Chondrocyte (in vitro differentiated cells): ENCODE measurements around the gene ZNF280A. TPM values are rescaled to one million over a fixed set of nuclear protein-coding genes. Genes with fewer than 3 reads are reported as not detected.

Experiments used
- DNase-seq: peaks from one replicate; pipeline ENCODE4 v3.0.0; 2021; ENCODE audit warnings: mixed read lengths, low spot score
- H3K27ac Mint-ChIP-seq: one replicate; pipeline ENCODE4 v1.8.0; 2021; ENCODE audit warnings: mild to moderate bottlenecking, moderate library complexity, mixed read lengths; ENCODE audit not compliant: unreplicated experiment
- H3K27me3 Mint-ChIP-seq: 2 replicates; pipeline ENCODE4 v1.8.0; 2021; ENCODE audit warnings: low read depth, mixed read lengths
- H3K36me3 Mint-ChIP-seq: 2 replicates; pipeline ENCODE4 v1.8.0; 2021; ENCODE audit warnings: low read depth, mixed read lengths
- H3K4me1 Mint-ChIP-seq: 2 replicates; pipeline ENCODE4 v1.8.0; 2021; ENCODE audit warnings: low read depth, mild to moderate bottlenecking, mixed read lengths
- H3K4me3 Mint-ChIP-seq: one replicate; pipeline ENCODE4 v1.8.0; 2021; ENCODE audit warnings: mild to moderate bottlenecking, moderate library complexity, mixed read lengths; ENCODE audit not compliant: unreplicated experiment
- H3K9me3 Mint-ChIP-seq: 2 replicates; pipeline ENCODE4 v1.8.0; 2021; ENCODE audit warnings: low read depth, mixed read lengths
- total RNA-seq: library from RNA; stranded (reverse); gene quantifications from 3 replicates; pipeline ENCODE4 v1.2.1, GENCODE V29; 2021
- TF ChIP-seq, protein P1 (sequence below): fragments of 200-600 bp; sonication (generic); IDR thresholded peaks from 2 replicates; pipeline ENCODE4 v1.5.0; 2021; ENCODE audit warnings: antibody characterized with exemption, mild to moderate bottlenecking, moderate library complexity

ZNF280A gene
- total RNA-seq, 1 donor from 2014 or later, result not detected

- DNase-seq, result no peak
- H3K27me3 Mint-ChIP-seq, result peaks cover 20% of the 10 kb centered on the region
- H3K4me3 Mint-ChIP-seq, result no peak overlapping the region
- H3K27ac Mint-ChIP-seq, result no peak overlapping the region
- no peaks in the 10 kb centered on the region for H3K4me1 Mint-ChIP-seq
- no peaks in the 10 kb centered on the region for H3K9me3 Mint-ChIP-seq
- H3K36me3 Mint-ChIP-seq, result no peaks in the 10 kb centered on the region
- TF ChIP-seq, protein P1, sequence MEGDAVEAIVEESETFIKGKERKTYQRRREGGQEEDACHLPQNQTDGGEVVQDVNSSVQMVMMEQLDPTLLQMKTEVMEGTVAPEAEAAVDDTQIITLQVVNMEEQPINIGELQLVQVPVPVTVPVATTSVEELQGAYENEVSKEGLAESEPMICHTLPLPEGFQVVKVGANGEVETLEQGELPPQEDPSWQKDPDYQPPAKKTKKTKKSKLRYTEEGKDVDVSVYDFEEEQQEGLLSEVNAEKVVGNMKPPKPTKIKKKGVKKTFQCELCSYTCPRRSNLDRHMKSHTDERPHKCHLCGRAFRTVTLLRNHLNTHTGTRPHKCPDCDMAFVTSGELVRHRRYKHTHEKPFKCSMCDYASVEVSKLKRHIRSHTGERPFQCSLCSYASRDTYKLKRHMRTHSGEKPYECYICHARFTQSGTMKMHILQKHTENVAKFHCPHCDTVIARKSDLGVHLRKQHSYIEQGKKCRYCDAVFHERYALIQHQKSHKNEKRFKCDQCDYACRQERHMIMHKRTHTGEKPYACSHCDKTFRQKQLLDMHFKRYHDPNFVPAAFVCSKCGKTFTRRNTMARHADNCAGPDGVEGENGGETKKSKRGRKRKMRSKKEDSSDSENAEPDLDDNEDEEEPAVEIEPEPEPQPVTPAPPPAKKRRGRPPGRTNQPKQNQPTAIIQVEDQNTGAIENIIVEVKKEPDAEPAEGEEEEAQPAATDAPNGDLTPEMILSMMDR, result no peak
These were observed 8.7 kb upstream of the ZNF280A start for GRCh38 chr22:22528780-22529179.

DNA sequence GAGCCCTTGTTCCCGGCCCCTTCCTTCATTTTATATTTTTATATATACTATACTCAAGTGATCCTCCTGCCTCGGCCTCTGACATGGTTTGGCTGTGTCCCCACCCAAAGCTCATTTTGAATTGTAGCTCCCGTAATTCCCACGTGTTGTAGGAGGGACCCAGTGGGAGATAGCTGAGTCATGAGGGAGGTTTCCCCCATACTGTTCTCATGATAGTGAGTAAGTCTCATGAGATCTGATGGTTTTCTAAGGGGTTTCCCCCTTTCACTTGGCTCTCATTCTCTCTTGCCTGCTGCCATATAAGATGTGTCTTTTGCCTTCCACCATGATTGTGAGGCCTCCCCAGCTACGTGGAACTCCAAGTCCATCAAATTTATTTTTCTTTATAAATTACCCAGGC lies 7.2 kb upstream of the ZNF280A start:
- TF ChIP-seq, protein P1, result no peak
- Mint-ChIP-seq H3K36me3 (no peaks in the 10 kb centered on the region), H3K27me3 (peaks cover 26% of the 10 kb centered on the region), H3K9me3 (no peaks in the 10 kb centered on the region), H3K27ac (no peak overlapping the region), H3K4me3 (no peak overlapping the region), H3K4me1 (no peaks in the 10 kb centered on the region)
- no peak for DNase-seq

- TF ChIP-seq, protein P1, result no peak
- Mint-ChIP-seq H3K27me3 (peaks cover 26% of the 10 kb centered on the region), H3K36me3 (no peaks in the 10 kb centered on the region), H3K27ac (no peak overlapping the region), H3K4me3 (no peak overlapping the region), H3K9me3 (no peaks in the 10 kb centered on the region), H3K4me1 (no peaks in the 10 kb centered on the region)
- DNase-seq, result no peak
These were observed 6.2 kb upstream of the ZNF280A start for GRCh38 chr22:22526125-22526912.

DNA sequence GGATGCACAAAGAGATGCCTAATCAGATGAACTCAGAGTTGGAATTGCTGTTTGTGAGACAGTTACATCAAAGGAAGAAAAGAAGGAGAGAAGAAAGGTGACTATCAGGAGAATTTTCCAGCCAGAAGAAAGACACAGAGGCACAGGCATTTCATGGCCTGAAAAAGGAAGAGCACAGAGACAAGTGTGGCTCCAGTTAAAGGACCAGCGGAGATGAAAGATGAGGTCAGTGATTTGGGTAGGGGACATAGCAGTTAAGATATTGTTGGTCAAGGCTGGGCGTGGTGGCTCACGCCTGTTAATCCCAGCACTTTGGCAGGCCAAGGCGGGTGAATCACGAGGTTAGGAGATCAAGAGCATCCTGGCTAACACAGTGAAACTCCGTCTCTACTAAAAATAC lies 3.4 kb upstream of the ZNF280A start:
- Mint-ChIP-seq H3K27me3 (peaks cover 24% of the 10 kb centered on the region), H3K4me3 (no peak overlapping the region), H3K36me3 (no peaks in the 10 kb centered on the region), H3K27ac (no peak overlapping the region), H3K4me1 (no peaks in the 10 kb centered on the region), H3K9me3 (no peaks in the 10 kb centered on the region)
- no peak for DNase-seq
- TF ChIP-seq, protein P1, result no peak

- DNase-seq, result no peak
- Mint-ChIP-seq H3K4me3 (no peak overlapping the region), H3K4me1 (no peaks in the 10 kb centered on the region), H3K36me3 (no peaks in the 10 kb centered on the region), H3K27ac (no peak overlapping the region), H3K9me3 (no peaks in the 10 kb centered on the region), H3K27me3 (peaks cover 25% of the 10 kb centered on the region)
- TF ChIP-seq, protein P1, result no peak
These were observed 1.6 kb upstream of the ZNF280A start for GRCh38 chr22:22521631-22522030.
